Cardiac fibroblast (primary cell): Measurements from ENCODE around the gene ZNF524.

Source experiments
- DNase-seq, 2 donors: peaks; one replicate each; pipeline versions ENCODE4 v3.0.0 to v3.0.0-alpha.2; 2010; ENCODE audit warnings: low read depth in 2 of 2
- H3K4me3 ChIP-seq, 2 donors: replicated peaks in 1 of 2; 1 replicate in 1 of 2; 2 replicates in 1 of 2; pipeline ENCODE4 v1.5.1; 2011; ENCODE audit warnings: low read depth in 2 of 2, low read length in 2 of 2, mild to moderate bottlenecking in 2 of 2, moderate library complexity in 1 of 2
- CTCF ChIP-seq: IDR thresholded peaks from one replicate; pipeline ENCODE4 v1.5.1; 2011; ENCODE audit warnings: low read depth, mild to moderate bottlenecking, low read length, inconsistent platforms

Gene ZNF524

GRCh38 chr19:55606817-55607216 lies 6.7 kb downstream of the ZNF524 start:
- DNase-seq, result no peak
- H3K4me3 ChIP-seq, result peak overlapping the region; percentile 88 to 97
- no peak for TF ChIP-seq CTCF

- DNase-seq, result no peak
- no peak for TF ChIP-seq CTCF
- no peak overlapping the region for H3K4me3 ChIP-seq
Observed at GRCh38 chr19:55609326-55609725, 9.2 kb downstream of the ZNF524 start.

GRCh38 chr19:55611300-55611982 lies 11.4 kb downstream of the ZNF524 start:
- no peak for TF ChIP-seq CTCF
- no peak for DNase-seq
- no peak overlapping the region for H3K4me3 ChIP-seq

- no peak for TF ChIP-seq CTCF
- H3K4me3 ChIP-seq, result no peak overlapping the region
- no peak for DNase-seq
Observed at GRCh38 chr19:55611983-55612645, 12.0 kb downstream of the ZNF524 start.

- TF ChIP-seq CTCF, result no peak
- no peak overlapping the region for H3K4me3 ChIP-seq
- DNase-seq, result no peak
Observed at GRCh38 chr19:55613396-55613795, 13.3 kb downstream of the ZNF524 start.

- DNase-seq, result no peak
- no peak for TF ChIP-seq CTCF
- H3K4me3 ChIP-seq, result no peak overlapping the region
Observed at GRCh38 chr19:55613930-55614710, 14.0 kb downstream of the ZNF524 start.
